Pancreas (tissue), 10 donors: ENCODE data around the gene AMOTL2. TPM values are rescaled to one million over a fixed set of nuclear protein-coding genes. Genes with fewer than 3 reads are reported as not detected.
A peak's percentile ranks its signal among the peaks of the same experiment; 100 is the strongest.

Source experiments
- ATAC-seq, 4 donors: fragments of 200-7000 bp; cut with Tn5 transposase; one replicate each; pipeline versions ENCODE4 v1.8.0 to v1.9.1; 2020; ENCODE audit warnings: mild to moderate bottlenecking in 4 of 4, moderate library complexity in 4 of 4
- DNase-seq, 6 donors: peaks; one replicate each; pipeline ENCODE4 v3.0.0-alpha.2; 2020
- FAIRE-seq: peaks from 2 replicates; lab custom pipeline; 2012; peaks lifted over from hg19 to GRCh38; lab: Jason Lieb, UNC
- H3K27ac ChIP-seq, 4 donors: fragments of 200-600 bp; sonication (generic); 1 replicate in 3 of 4; 2 replicates in 1 of 4; pipeline versions ENCODE4 v1.5.0 to v1.8.0; 2020
- H3K27me3 ChIP-seq, 4 donors: fragments of 200-600 bp; one replicate each; pipeline ENCODE4 v1.8.0; 2021
- H3K36me3 ChIP-seq, 3 donors: fragments of 200-600 bp; sonication (generic) in 1 of 3; one replicate each; pipeline versions ENCODE4 v1.5.0 to v1.8.0; 2020 to 2021
- H3K4me1 ChIP-seq, 3 donors: fragments of 200-600 bp; one replicate each; pipeline ENCODE4 v1.8.0; 2021
- H3K4me3 ChIP-seq, 4 donors: fragments of 200-600 bp; sonication (generic) in 2 of 4; one replicate each; pipeline versions ENCODE4 v1.5.0 to v1.8.0; 2020 to 2021
- H3K9me3 ChIP-seq, 4 donors: fragments of 200-600 bp; one replicate each; pipeline ENCODE4 v1.8.0; 2021
- WGBS, 2 donors: extraction: QIAGEN DNeasy Blood & Tissue Kit; methylation state at CpG; one replicate each; pipeline ENCODE4 v1.1.7; 2013; 5-methylcytosine and 5-hydroxymethylcytosine counted together
- intact Hi-C, 3 donors: fragments of 100-400 bp; cut with DNase I; formaldehyde crosslinking; loops; one replicate each; pipeline versions ENCODE4 v1.11.1 to v1.14.2; 2022
- polyA plus RNA-seq, 2 donors: library from polyadenylated mRNA; stranded (reverse); fragments of 200-250 nt; gene quantifications; one replicate each; pipeline ENCODE4 v1.2.3, GENCODE V29; 2013
- total RNA-seq, 6 donors: library from RNA; stranded (reverse); fragmentation: NEBNext Ultra II Directional in 4 of 6; extraction: Animal tissue kit (Norgen Biotek cat#: 25700) in 4 of 6; gene quantifications; one replicate each; pipeline versions ENCODE4 v1.2.1 to v1.2.4, GENCODE V29; 2021 to 2023
- TF ChIP-seq, protein P1 (sequence below), 4 donors: fragments of 200-600 bp; sonication (generic) in 3 of 4; IDR thresholded peaks; one replicate each; pipeline versions ENCODE4 v1.5.0 to v1.8.0; 2021; ENCODE audit warnings: antibody characterized with exemption in 4 of 4
- donor health status: healthy with polysubstance abuse.
- donor health status: DM: no; HTN: no; CAD: no; lungs with moderate emphysema.
- donor health status: DM: no; HTN: no; CAD: no.
- donor health status: control.
- donor health status: control.
- donor health status: Bipolar disorder and iron deficiency.
- donor health status: DM: yes; HTN: yes; CAD: no.
- donor health status: DM: no; HTN: no; CAD: no.
- donor health status: DM: no; HTN: no; CAD: no.
- donor health status: DM: yes; HTN: yes; CAD: no.

The AMOTL2 gene
- total and polyA plus RNA-seq, 8 donors: 11.9 to 35.7 (median 28.9) TPM

GRCh38 chr3:134371542-134372324, 2.5 kb downstream of the AMOTL2 start:
- 49 to 52% methylated on average over 7 of the region's 7 CpGs for WGBS, 2 donors
- DNase-seq: peak in 2 of 6 donors; percentile 27 to 53
- no peak for ATAC-seq
- intact Hi-C loops: loop anchor here in 2 of 3 donors (10.0 kb wide), 1 partner anchor 103 kb away; no protein-coding TSS in a partner anchor
- Histone ChIP-seq H3K4me3 (peak overlapping the region in 2 of 4 donors; percentile 71 to 74), H3K4me1 (peaks cover 0 to 4% (median 4%) of the 10 kb centered on the region in 3 donors), H3K36me3 (peaks cover 0 to 34% (median 4%) of the 10 kb centered on the region in 3 donors), H3K27ac (peak overlapping the region in 3 of 4 donors; percentile 16 to 39 (median 36)), H3K27me3 (no peaks in the 10 kb centered on the region), H3K9me3 (no peaks in the 10 kb centered on the region)
- no peak for FAIRE-seq
- TF ChIP-seq, protein P1, sequence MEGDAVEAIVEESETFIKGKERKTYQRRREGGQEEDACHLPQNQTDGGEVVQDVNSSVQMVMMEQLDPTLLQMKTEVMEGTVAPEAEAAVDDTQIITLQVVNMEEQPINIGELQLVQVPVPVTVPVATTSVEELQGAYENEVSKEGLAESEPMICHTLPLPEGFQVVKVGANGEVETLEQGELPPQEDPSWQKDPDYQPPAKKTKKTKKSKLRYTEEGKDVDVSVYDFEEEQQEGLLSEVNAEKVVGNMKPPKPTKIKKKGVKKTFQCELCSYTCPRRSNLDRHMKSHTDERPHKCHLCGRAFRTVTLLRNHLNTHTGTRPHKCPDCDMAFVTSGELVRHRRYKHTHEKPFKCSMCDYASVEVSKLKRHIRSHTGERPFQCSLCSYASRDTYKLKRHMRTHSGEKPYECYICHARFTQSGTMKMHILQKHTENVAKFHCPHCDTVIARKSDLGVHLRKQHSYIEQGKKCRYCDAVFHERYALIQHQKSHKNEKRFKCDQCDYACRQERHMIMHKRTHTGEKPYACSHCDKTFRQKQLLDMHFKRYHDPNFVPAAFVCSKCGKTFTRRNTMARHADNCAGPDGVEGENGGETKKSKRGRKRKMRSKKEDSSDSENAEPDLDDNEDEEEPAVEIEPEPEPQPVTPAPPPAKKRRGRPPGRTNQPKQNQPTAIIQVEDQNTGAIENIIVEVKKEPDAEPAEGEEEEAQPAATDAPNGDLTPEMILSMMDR (IDR thresholded peaks at IDR 0.05): no peak

- no peak for FAIRE-seq
- intact Hi-C loops: loop anchor here in 2 of 3 donors (10.0 kb wide), 1 partner anchor 104 kb away; no protein-coding TSS in a partner anchor
- Histone ChIP-seq H3K4me3 (peak overlapping the region in 2 of 4 donors; percentile 71 to 74), H3K27ac (peak overlapping the region in 3 of 4 donors; percentile 34 to 39 (median 36)), H3K27me3 (no peaks in the 10 kb centered on the region), H3K36me3 (peaks cover 0 to 41% (median 4%) of the 10 kb centered on the region in 3 donors), H3K4me1 (peaks cover 0 to 4% (median 4%) of the 10 kb centered on the region in 3 donors), H3K9me3 (no peaks in the 10 kb centered on the region)
- TF ChIP-seq, protein P1 (IDR thresholded peaks at IDR 0.05): no peak
- ATAC-seq: no peak
- peak in 1 of 6 donors; percentile 82 for DNase-seq
- 74 to 82% methylated on average over 34 of the region's 34 CpGs for WGBS, 2 donors
Measured at GRCh38 chr3:134370611-134371531, 3.4 kb downstream of the AMOTL2 start.

DNA sequence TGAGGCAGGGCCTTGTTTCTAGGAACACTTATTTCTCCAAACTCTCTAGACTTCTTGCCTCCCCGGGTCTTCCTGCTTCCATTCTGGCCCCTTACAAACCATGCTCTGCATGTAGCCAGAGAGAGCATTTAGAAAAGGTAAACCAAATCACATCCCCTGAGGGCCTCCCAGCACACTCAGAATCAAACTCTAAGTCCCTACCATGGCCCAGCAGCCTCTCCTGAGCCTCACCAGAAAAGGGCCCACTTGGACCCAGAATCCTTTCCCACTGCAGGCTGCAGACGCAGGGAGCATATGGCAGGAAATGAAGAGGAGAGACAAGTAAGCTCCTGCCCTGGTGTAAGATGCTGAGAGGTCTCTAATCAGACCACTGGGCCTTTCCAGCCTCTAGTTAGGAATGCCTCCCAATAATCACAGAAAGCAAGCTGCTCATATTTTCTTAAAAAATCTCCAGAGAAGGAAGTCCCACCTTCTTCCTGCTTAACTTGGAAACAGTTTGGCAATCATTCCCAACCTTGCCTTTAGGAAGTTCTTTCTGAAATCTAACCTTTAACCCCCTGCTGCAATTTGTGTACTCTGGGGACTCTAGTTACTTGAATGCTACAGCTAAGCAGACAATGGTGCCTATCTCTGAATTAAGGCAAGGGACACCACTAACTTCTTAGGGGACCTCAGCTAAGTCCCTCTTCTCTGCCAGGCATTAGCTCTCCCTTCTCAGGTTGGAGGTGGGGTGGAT, 4.2 kb downstream of the AMOTL2 start:
- ATAC-seq: no peak
- no peak for FAIRE-seq
- H3K9me3 ChIP-seq: no peaks in the 10 kb centered on the region
- H3K27ac ChIP-seq: peak overlapping the region in 3 of 4 donors; percentile 34 to 39 (median 36)
- peaks cover 0 to 2% (median 0%) of the 10 kb centered on the region in 3 donors for H3K4me1 ChIP-seq
- 75 to 78% methylated on average over 2 of the region's 2 CpGs for WGBS, 2 donors
- H3K4me3 ChIP-seq: peak overlapping the region in 1 of 4 donors; percentile 71
- DNase-seq: no peak
- no peaks in the 10 kb centered on the region for H3K27me3 ChIP-seq
- peaks cover 0 to 49% (median 4%) of the 10 kb centered on the region in 3 donors for H3K36me3 ChIP-seq
- TF ChIP-seq, protein P1 (IDR thresholded peaks at IDR 0.05): no peak
- intact Hi-C loops: loop anchor here in 2 of 3 donors (10.0 kb wide), 1 partner anchor 105 kb away; no protein-coding TSS in a partner anchor

- DNase-seq (no peak), ATAC-seq (no peak), FAIRE-seq (no peak)
- Histone ChIP-seq H3K27me3 (no peaks in the 10 kb centered on the region), H3K27ac (no peak overlapping the region), H3K4me3 (no peak overlapping the region), H3K36me3 (peaks cover 0 to 49% (median 4%) of the 10 kb centered on the region in 3 donors), H3K9me3 (no peaks in the 10 kb centered on the region), H3K4me1 (peaks cover 0 to 7% (median 5%) of the 10 kb centered on the region in 3 donors)
- TF ChIP-seq, protein P1 (IDR thresholded peaks at IDR 0.05): no peak
- 70 to 74% methylated on average over 10 of the region's 10 CpGs for WGBS, 2 donors
- intact Hi-C loops: no loop called here
Measured at GRCh38 chr3:134369231-134369741, 5.0 kb downstream of the AMOTL2 start.
